Upper lobe of right lung (tissue), 1 donor: ENCODE measurements around the gene ZGLP1. TPM values are rescaled to one million over a fixed set of nuclear protein-coding genes. Genes with fewer than 3 reads are reported as not detected.
"Not testable (repeated sequence)": the region's sequence is repeated elsewhere in the genome, so short reads cannot be mapped to it uniquely, and the experiment has no call there.

Experiments used
- ATAC-seq: fragments of 200-7000 bp; cut with Tn5 transposase; one replicate; pipeline ENCODE4 v1.9.1; 2020; ENCODE audit warnings: mild to moderate bottlenecking, moderate library complexity
- DNase-seq: peaks from one replicate; pipeline ENCODE4 v3.0.0-alpha.2; 2020
- H3K27ac ChIP-seq: fragments of 200-600 bp; one replicate; pipeline ENCODE4 v1.8.0; 2022
- H3K27me3 ChIP-seq: fragments of 200-600 bp; one replicate; pipeline ENCODE4 v1.8.0; 2022; ENCODE audit warnings: mild to moderate bottlenecking
- H3K36me3 ChIP-seq: fragments of 200-600 bp; one replicate; pipeline ENCODE4 v1.8.0; 2022
- H3K4me1 ChIP-seq: fragments of 200-600 bp; one replicate; pipeline ENCODE4 v1.8.0; 2022
- H3K4me3 ChIP-seq: fragments of 200-600 bp; one replicate; pipeline ENCODE4 v1.8.0; 2022; ENCODE audit warnings: mild to moderate bottlenecking
- H3K9me3 ChIP-seq: fragments of 200-600 bp; one replicate; pipeline ENCODE4 v1.8.0; 2022
- intact Hi-C: fragments of 100-400 bp; cut with DNase I; formaldehyde crosslinking; loops from one replicate; pipeline ENCODE4 v1.11.0; 2022
- total RNA-seq: library from RNA; stranded (reverse); fragmentation: NEBNext Ultra II Directional; extraction: Animal tissue kit (Norgen Biotek cat#: 25700); gene quantifications from one replicate; pipeline ENCODE4 v1.2.1, GENCODE V29; 2021
- TF ChIP-seq, protein P1 (sequence below): fragments of 200-600 bp; IDR thresholded peaks from one replicate; pipeline ENCODE4 v1.8.0; 2022; ENCODE audit warnings: antibody characterized with exemption
- donor health status: DM: no; HTN: yes; CAD: no; lungs with severe emphysema.

Gene ZGLP1
- total RNA-seq, 1 donor from 2014 or later, result 3.8 TPM

DNA sequence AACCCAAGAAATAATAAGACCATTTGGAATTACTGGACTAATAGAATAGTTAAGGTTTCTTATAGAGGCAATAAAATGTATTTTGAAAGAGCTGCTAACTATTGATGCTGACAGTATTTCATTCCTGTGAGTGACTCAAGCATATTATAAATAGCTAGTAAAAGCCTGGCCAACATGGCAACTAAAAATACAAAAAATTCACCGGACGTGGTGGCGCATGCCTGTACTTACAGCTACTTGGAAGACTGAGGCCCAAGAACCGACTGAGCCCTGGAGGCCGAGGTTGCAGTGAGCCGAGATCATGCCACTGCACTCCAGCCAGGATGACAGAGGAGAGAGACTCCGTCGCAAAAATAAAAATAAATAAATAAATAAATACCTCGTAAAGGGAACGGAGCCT is 35.2 kb upstream of the ZGLP1 start:
- Histone ChIP-seq H3K36me3 (no peaks in the 10 kb centered on the region), H3K4me3 (no peak overlapping the region), H3K27me3 (no peaks in the 10 kb centered on the region), H3K4me1 (no peaks in the 10 kb centered on the region), H3K27ac (no peak overlapping the region), H3K9me3 (no peaks in the 10 kb centered on the region)
- intact Hi-C loops, result no loop called here
- TF ChIP-seq, protein P1, sequence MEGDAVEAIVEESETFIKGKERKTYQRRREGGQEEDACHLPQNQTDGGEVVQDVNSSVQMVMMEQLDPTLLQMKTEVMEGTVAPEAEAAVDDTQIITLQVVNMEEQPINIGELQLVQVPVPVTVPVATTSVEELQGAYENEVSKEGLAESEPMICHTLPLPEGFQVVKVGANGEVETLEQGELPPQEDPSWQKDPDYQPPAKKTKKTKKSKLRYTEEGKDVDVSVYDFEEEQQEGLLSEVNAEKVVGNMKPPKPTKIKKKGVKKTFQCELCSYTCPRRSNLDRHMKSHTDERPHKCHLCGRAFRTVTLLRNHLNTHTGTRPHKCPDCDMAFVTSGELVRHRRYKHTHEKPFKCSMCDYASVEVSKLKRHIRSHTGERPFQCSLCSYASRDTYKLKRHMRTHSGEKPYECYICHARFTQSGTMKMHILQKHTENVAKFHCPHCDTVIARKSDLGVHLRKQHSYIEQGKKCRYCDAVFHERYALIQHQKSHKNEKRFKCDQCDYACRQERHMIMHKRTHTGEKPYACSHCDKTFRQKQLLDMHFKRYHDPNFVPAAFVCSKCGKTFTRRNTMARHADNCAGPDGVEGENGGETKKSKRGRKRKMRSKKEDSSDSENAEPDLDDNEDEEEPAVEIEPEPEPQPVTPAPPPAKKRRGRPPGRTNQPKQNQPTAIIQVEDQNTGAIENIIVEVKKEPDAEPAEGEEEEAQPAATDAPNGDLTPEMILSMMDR, result no peak
- ATAC-seq (no peak), DNase-seq (no peak)

DNA sequence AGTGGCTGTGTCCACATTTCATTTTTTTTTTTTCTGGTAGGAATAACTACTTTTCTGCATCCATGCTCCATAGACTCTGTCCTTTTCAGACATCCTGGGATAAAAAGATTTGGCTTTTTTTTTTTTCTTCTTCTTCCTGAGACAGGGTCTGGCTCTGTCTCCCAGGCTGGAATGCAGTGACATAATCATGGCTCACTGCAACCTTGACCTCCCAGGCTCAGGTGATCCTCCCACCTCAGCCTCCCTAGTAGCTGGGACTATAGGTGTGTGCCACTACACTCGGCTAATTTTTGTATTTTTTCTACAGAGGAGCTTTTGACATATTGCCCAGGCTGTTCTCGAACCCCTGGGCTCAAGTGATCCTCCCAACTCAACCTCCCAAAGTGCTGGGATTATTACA is 33.9 kb upstream of the ZGLP1 start:
- no peak for ATAC-seq
- intact Hi-C loops, result no loop called here
- H3K4me1 ChIP-seq, result no peaks in the 10 kb centered on the region
- no peaks in the 10 kb centered on the region for H3K9me3 ChIP-seq
- no peak for DNase-seq
- TF ChIP-seq, protein P1, result no peak
- H3K27ac ChIP-seq, result no peak overlapping the region
- no peaks in the 10 kb centered on the region for H3K27me3 ChIP-seq
- H3K4me3 ChIP-seq, result no peak overlapping the region
- H3K36me3 ChIP-seq, result no peaks in the 10 kb centered on the region

DNA sequence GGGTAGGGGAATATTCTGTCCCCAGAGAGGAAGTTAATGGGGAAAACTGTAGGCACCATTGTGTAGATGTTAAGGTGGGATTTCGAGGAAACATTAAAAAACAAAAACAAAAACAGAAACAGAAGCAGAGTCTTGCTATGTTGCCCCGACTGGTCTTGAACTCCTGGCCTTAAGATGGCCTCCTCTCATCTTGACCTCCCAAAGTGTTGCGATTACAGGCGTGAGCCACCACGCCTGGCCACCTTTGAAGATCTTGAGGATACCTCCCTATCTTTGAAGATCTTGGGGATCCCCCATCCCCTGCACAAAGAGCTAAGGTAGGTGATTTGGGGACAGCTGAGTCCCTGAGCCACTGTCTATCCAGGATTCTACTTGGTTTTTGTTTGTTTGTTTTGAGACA is 30.4 kb upstream of the ZGLP1 start:
- Histone ChIP-seq H3K36me3 (no peaks in the 10 kb centered on the region), H3K9me3 (no peaks in the 10 kb centered on the region), H3K4me1 (no peaks in the 10 kb centered on the region), H3K27ac (peak overlapping the region; percentile 58), H3K4me3 (no peak overlapping the region), H3K27me3 (no peaks in the 10 kb centered on the region)
- intact Hi-C loops, result no loop called here
- no peak for ATAC-seq
- DNase-seq, result no peak
- TF ChIP-seq, protein P1, result no peak

DNA sequence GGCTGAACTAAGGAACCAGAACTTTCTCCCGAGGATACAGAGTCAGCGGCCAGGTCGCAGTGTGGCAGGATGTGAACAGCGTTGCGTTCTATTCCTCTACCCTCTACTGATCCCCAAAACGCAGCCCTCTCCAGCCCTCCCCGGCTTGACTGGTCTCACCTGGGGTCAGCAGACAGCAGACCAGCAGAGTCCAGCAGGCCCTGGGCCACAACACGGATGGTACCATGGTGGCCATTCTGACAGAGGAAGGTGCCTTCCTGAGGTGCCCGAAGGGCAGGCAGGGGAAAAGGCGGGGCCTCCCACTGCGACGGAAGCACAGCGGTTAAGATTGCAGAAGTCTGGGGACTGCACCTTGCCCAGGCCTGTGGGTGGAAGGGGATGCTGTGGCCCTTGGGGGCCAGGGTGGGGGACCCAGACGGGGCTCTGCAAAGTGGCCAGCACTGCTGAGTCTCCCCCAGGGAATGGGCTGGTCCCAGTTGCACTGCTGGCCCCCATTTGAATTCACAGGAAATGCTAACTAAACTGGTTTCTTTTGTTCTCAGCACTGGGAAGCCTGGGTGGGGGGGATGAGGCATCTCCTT is 29.9 kb upstream of the ZGLP1 start, which contains the start of gene ICAM3:
ICAM3 (minus strand) TSS at position 245 of the 581 bp plus-strand sequence; CDS start at position 235, 10 bp downstream.
- no peaks in the 10 kb centered on the region for H3K4me1 ChIP-seq
- ATAC-seq, result peak; percentile 37
- no peak for DNase-seq
- no peaks in the 10 kb centered on the region for H3K9me3 ChIP-seq
- intact Hi-C loops, result no loop called here
- TF ChIP-seq, protein P1, result no peak
- H3K27me3 ChIP-seq, result no peaks in the 10 kb centered on the region
- no peaks in the 10 kb centered on the region for H3K36me3 ChIP-seq
- H3K27ac ChIP-seq, result peak within 1 kb of the TSS; percentile 58
- peak within 1 kb of the TSS; percentile 33 for H3K4me3 ChIP-seq

DNA sequence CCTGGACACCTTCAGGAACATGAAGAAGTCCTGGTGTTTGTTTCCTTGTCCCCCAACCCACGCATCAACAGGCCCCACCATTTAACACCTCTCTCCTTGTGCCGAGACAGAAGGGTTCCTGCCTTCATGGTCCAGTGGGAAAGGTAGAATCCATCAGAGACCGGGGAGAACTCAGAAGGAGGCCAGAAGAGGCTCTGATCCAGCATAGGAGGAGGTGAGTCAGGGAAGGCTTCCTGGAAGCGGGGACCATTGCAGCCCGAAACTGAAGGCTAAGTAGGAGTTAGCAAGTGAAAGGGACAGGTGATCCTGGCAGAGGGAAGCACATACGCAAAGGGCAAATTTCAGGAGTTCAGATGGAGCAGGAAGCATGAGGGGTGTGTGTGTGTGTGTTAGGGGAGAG is 29.3 kb upstream of the ZGLP1 start:
- TF ChIP-seq, protein P1, result no peak

DNA sequence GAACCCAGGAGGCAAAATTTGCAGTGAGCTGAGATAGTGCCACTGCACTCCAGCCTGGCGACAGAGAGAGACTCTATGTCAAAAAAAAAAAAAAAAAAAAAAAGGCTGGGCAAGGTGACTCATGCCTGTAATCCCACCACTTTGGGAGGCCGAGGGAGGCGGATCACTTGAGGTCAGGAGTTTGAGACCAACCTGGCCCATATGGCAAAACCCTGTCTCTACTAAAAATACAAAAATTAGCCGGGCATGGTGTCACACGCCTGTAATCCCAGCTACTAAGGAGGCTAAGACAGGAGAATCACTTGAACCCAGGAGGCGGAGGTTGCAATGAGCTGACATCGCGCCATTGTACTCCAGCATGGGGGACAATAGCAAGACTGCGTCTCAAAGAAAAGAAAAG is 27.1 kb upstream of the ZGLP1 start:
- H3K9me3 ChIP-seq, DNase-seq, H3K27me3 ChIP-seq, H3K4me3 ChIP-seq, H3K4me1 ChIP-seq, ATAC-seq, intact Hi-C loops, H3K36me3 ChIP-seq, H3K27ac ChIP-seq: not testable (repeated sequence)

More for the DNA sequence above, 29.3 kb upstream of the ZGLP1 start:
- intact Hi-C loops, result no loop called here
- H3K27me3 ChIP-seq, result no peaks in the 10 kb centered on the region
- H3K36me3 ChIP-seq, result no peaks in the 10 kb centered on the region
- no peaks in the 10 kb centered on the region for H3K9me3 ChIP-seq
- H3K4me3 ChIP-seq, result peak overlapping the region; percentile 33
- no peaks in the 10 kb centered on the region for H3K4me1 ChIP-seq
- ATAC-seq (no peak), DNase-seq (no peak)
- H3K27ac ChIP-seq, result peak overlapping the region; percentile 58
